Dermis microvascular lymphatic vessel endothelial cell (primary cell): ENCODE measurements around the gene KLHDC1. TPM values are rescaled to one million over a fixed set of nuclear protein-coding genes. Genes with fewer than 3 reads are reported as not detected.
"Not testable (repeated sequence)": the region's sequence is repeated elsewhere in the genome, so short reads cannot be mapped to it uniquely, and the experiment has no call there.

ENCODE experiments used
- DNase-seq, 2 donors: peaks; one replicate each; pipeline versions ENCODE4 v3.0.0 to v3.0.0-alpha.2; 2010; ENCODE audit warnings: low read depth in 2 of 2
- total RNA-seq: library from RNA; depleted of rRNA; stranded (reverse); fragments of >200 nt; gene quantifications from 2 replicates; pipeline ENCODE4 v1.2.1, GENCODE V29; 2014

The KLHDC1 gene
- total RNA-seq, 1 donor from 2014 or later, result 0.90 TPM

GRCh38 chr14:49721733-49722435 is 29.0 kb downstream of the KLHDC1 start:
- not testable (repeated sequence) for DNase-seq

DNA sequence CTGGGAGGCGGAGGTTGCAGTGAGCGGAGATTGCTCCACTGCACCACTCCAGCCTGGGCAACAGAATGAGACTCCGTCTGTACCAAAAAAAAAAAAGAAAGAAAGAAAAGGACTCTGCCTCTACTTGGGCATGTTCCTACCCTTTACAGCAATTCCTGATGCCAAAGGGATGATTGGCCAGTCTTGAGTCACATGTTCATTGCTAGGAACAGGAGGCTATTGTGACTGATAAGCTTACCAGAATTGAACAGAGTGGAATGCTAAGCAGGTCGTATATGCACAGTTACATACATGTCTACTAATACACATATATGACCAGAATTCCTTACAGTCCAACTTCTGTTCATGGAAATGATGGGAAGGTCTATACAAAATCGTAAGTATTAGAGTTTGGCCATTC is 34.3 kb downstream of the KLHDC1 start:
- no peak for DNase-seq

DNA sequence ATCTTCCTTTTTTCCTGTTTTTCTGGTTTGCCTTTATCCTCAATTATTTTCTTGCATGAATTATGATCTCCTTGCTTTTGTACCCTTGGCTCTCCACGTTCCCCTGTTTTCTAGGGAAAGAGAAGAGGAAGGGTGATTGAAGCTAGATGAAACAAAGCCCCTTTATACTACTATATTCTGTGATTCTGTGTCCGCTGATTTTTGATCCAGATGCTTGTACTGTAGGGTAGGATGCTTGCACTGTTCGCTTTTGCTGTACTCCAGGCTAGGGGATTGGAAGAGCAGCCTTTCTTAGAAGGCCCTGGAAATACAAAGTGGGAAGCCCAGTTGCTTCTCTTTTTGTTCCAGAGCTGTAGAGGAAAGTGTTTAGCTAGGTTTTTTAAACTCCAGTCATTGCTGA is 40.0 kb downstream of the KLHDC1 start:
- no peak for DNase-seq

DNA sequence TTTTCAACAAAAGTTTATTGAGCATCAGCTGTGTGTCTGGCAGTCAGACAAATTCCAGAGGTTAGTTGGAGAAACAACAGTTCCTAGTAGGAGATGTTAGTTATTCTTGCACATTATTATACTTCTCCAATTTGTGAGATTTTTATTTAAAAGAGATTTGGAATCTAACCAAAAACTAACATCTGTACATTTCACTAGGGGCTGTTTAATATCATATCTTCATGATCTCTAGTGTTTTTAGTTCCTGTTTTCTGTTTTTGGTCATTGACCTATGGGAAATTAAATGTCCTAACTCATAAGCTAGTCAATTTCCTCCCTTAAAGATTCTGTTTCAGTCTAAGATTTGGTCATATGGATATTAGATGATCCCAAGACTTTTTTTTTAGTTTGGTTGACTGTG is 40.9 kb downstream of the KLHDC1 start:
- no peak for DNase-seq

- DNase-seq, result not testable (repeated sequence)
Observed at GRCh38 chr14:49735669-49736068, 42.7 kb downstream of the KLHDC1 start.

DNA sequence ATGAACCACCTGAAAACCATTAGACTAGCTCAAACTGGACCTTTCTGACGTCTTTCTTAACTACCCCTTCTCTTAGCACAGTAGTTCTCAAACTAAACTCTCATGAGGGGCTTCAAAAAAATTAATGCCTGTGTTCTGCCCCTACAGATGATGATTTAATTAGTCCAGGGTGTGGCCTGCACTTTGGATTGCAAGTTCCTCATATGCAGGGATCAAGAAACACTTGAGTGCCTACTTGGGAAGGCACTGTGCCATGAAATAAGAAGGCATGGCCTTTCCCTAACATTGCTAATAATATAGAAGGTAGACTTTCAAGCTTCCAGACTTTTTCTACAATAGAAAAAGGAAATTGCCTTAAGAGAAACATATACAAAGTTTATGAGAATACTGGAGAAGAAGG is 52.3 kb downstream of the KLHDC1 start:
- no peak for DNase-seq

- not testable (repeated sequence) for DNase-seq
Observed at GRCh38 chr14:49746476-49746875, 53.6 kb downstream of the KLHDC1 start.

- DNase-seq, result no peak
Observed at GRCh38 chr14:49754570-49755097, 61.7 kb downstream of the KLHDC1 start.

- DNase-seq, result no peak
Observed at GRCh38 chr14:49755378-49755777, 62.5 kb downstream of the KLHDC1 start.

DNA sequence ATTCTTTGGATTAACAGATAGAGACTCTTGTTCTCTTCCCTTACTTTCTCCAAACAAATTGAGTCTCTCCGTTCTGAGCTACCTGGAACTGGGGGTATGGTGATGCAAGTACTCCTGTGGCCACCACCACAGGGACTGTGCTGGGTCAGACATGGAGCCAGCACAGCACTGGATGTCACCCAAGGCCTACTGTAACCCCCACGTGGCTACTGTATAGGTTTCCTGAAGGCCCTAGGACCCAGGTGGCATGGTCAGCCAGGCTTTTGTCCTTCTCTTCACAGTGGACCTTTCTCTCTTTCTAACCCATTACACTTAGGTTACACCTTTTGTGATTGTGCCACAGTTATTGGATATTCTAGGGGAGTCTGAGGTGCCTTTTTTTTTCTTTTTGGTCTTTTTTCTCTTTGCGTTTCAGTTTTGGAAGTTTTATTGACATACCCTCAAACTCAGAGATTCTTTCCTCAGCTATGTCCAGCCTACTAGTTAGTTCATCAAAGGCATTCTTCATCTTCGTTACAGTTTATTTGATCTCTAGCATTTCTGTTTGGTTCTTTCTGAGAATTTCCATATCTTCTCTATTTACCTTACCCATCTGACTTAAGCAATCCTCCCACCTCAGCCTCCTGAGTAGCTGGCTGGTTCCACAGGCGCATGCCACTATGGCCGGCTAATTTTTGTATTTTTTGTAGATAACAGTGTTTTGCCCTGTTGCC is 69.1 kb downstream of the KLHDC1 start:
- DNase-seq, result no peak

DNA sequence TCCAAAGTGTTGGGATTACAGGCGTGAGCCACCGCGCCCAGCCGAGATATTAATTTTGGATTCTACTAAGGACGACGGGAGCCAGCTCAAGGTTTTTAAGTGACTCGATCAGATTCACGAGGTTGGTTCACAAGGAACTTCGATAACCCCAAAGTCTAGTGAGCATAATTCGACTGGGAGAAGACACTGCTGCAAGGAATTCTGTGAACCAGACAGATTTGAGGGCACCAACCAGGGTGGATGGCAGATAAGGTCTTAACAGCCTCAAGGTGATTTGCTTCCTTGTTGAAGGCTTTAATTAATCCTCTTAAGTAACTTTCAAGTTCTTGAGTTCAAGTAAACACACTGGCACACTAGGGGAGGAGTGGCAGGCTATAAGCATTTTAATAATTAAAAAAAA is 73.9 kb downstream of the KLHDC1 start:
- peak in 1 of 2 donors; percentile 1 for DNase-seq

DNA sequence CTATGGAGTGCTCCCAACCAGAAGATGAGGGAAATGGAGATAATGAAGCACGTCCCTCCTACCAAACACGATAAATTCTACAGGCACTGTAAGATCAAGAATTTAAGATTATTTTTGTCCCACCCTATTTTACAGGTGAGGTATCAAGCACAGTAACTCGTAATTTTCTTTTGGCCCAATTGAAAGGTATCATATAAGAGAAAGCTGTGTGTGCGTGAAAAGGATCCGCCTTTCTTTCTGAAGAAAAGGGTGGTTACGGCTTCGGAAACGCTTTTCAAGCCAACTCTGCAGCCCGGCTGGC is 74.3 kb downstream of the KLHDC1 start:
- peak in 1 of 2 donors; percentile 0 for DNase-seq

GRCh38 chr14:49767571-49768300 is 74.8 kb downstream of the KLHDC1 start, which contains the start of gene KLHDC2:
TSS of gene KLHDC2 (plus strand) at chr14:49768153. CDS start at chr14:49768469, 316 bp downstream.
- peak; percentile 72 to 93 for DNase-seq

GRCh38 chr14:49768301-49769121 is 75.6 kb downstream of the KLHDC1 start:
- DNase-seq, result peak; percentile 53 to 81

DNA sequence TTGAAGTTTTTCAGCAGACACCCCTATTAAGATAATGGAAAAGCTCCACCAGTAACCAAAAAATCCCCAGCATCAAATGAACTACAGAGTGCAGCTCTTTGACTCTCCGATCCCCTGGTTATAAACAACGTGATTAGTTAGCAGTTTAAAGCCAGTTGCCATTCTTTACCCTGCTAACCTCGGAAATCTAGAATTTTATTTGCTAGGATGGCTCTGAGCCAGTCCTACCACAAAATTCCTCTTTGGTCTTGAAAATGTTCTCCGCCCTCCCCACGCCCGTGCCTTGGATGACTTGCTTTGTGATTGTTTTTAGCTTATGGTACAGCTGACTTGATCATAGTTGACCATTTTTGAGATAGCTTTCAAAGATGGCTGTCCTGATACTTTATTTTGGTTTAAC is 76.3 kb downstream of the KLHDC1 start:
- no peak for DNase-seq

- DNase-seq, result no peak
Observed at GRCh38 chr14:49769581-49770211, 76.8 kb downstream of the KLHDC1 start.

- DNase-seq, result no peak
Observed at GRCh38 chr14:49770212-49770817, 77.4 kb downstream of the KLHDC1 start.

- not testable (repeated sequence) for DNase-seq
Observed at GRCh38 chr14:49771691-49772090, 78.8 kb downstream of the KLHDC1 start.

DNA sequence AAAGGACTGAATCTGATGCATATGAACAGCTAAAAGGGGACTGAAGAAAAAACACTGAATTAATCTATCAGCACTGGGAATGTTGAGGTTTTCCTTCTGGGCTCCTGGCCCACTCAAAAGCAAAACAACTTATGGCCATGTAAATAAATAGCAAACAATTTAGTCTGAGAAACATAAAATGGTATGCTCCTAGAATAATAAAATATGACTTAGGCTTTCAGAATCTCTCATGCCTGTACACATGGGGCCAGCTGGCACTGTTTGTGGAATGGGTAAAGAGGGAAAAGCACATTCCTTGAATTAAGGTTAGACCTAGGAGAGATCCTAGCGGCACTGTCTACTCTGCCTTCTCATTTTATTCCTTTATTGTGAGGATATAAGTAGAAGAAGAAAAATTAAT is 81.2 kb downstream of the KLHDC1 start:
- DNase-seq, result no peak

DNA sequence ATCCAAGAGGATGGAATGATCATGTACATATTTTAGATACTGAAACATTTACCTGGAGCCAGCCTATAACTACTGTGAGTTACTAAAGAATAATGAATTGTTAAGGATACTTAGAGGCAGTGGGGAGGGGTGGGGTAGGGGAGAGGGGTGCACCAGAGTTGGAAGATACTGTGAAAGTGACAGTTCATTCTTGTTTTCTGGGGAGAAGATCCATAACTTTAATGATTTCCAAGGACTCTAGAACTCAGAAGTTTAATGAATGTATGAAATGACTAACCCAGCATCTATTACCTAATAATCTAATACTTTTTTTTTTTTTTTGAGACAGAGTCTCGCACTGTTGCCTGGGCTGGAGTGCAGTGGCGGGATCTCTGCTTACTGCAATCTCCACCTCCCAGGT is 85.5 kb downstream of the KLHDC1 start:
- DNase-seq, result no peak
